CD4-positive, alpha-beta T cell treated with Interleukin-6 at 100 ng/mL for 8 hours (primary cell): ENCODE results near the gene TBC1D22A.
A peak's percentile ranks its signal among the peaks of the same experiment; 100 is the strongest.
"Not testable (repeated sequence)": the region's sequence is repeated elsewhere in the genome, so short reads cannot be mapped to it uniquely, and the experiment has no call there.

ENCODE experiments used
- DNase-seq: peaks from one replicate; pipeline ENCODE4 v3.0.0-alpha.2; 2020; ENCODE audit warnings: mixed read lengths, low spot score

Gene TBC1D22A

DNA sequence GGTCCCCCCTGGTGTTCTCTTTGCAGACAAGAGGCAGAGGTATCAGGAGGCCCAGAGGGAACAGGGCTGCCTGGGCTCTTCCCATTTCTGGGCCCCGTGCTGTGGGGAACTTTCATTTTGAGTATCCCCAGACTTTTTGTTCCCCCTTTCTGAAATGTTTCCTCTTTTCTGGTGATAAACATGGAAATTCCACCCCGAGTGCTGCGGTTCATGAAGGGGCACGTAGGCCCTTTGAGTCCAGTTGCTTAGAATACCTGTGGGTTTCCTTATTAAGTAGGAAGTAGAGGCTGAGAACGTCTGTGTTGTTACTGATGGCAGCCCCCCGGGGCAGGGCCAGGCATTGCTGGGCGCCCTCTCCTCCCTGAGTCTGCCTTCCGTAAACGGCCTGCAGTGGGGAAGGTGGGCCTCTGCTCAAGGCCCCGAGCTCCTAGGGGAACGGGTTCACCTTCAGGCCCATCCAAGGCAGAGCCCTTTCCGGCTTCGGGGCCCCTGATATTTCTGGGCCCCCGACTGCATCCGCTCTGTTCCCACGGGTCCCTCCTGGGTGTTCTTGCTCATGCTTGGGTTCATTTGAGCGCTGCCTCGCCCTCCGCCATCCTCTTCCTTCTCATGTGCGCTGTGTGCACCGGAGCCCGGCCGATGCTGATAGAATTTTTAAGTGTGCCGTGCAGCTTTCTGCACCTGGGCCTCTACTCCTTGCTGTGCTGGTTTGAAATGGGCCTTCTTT lies 12.0 kb downstream of the TBC1D22A start:
- DNase-seq: no peak

DNA sequence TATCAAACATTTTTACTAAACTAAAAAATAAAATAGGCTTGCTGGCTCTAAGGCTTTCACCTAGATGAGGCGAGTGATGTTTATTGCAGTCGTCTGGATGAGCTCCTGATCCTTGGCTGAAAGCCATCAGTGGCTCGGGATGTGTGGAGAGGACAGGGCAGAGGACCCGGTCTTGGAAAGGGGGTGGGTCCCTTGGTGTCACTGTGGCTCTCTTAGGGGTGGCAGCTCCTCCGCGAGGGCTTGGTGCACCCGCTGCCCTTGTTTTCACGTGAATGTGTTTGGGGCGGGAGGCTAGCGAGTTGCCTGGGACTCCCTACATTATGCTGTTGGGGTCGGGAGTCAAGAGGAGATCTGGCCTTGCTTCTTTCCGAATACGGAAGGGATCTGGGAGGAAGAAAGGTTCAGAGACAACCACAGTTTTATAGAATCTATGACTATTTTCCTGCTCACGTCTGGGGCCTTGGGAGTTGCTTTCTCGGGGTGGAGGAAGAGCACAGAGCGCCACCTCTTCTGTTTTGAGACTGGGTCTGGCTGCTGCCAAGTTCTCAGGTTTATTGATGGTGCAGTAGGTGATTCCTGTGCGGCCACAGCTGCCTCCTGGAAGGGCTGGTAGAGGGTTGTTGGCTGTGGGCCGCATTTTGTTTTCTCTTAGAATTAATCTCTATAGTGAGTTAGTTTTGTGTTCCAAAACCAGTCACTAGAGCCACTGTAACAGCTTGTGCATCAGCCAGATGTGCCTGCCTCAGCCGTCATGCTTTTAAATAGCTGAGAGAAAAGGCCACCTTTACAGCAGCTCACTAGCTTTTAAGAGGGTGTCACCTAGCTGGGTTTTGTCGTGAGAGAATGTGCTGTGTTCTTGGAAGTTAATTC lies 12.8 kb downstream of the TBC1D22A start:
- no peak for DNase-seq

DNA sequence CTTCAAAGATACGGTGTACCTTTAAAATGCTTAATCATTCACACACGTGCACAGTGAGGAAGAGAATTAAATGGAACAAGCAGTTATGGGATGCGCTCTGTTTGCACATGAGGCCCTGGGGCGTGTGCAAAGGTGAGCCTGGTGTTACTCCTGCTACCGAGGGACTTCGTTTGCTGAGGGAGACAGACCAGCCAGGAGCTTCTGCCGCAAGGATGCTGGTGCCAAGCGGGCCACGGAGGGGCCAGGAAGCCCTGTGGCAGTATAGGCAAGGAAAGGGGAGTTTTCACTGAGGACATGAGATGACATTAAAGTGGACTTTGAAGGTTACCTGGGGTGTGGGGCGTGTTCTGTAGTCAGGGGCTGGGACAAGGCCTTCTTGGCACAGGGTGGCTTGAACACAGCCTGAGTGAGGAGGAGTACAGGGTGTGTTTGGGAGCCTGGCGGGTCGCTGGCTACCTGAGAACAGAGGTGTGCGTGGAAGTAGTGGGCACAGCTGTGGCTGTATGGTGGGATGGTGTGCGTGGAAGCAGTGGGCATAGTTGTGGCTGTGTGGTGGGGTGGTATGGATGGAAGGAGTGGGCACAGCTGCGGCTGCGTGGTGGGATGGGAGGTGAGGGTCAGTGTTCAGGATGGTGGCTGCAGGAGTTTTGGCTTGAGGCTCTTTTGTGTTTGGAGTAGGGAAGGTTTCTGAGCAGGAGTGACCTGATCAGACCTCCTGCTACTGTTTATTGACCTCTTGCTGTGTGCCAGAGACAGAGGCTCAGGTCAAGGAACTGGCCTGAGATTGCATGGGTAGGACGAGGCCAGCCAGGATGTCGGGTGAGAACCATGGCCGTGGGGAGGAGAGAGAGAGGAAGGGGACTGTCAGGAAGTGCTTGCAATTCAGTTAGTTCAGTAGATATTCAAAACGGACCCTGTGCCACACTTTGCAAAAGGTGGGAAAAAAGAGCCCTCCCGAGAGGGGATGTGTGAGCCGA lies 13.7 kb downstream of the TBC1D22A start:
- no peak for DNase-seq

DNA sequence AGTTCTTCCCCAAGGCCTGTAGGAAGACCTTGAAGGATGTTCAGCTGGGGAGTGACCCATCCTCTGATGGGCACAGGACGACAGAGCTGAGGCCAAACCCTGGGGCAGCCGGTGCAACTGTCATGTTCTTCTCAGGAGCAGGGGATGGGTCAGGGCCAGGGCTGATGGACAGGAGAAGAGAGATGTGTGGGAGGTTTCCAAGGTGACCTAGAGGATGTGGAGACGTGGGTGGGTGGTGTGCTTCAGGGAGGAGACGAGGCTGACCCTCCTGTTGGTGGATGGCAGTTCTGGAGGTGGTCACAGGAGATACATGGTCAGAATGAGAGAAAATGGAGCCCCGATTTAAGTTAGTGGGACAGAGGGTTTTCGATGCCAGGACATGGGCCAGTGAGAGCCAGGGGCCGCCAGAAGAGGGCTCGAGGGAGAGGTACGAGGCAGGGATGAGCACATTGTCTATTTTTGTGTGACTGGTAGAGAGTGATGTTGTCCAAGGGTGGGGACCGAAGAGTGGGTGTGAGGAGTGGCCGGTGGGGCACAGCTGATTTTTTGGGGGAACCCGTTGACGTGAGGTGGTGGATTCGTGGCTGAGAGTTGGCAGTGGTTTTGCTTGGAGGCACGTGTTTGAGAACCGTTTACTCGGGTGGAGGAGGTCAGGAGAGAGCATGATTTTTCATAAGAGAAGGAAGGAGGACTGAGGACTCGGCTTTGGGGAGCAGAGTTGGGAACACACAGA lies 14.6 kb downstream of the TBC1D22A start:
- DNase-seq: no peak

DNA sequence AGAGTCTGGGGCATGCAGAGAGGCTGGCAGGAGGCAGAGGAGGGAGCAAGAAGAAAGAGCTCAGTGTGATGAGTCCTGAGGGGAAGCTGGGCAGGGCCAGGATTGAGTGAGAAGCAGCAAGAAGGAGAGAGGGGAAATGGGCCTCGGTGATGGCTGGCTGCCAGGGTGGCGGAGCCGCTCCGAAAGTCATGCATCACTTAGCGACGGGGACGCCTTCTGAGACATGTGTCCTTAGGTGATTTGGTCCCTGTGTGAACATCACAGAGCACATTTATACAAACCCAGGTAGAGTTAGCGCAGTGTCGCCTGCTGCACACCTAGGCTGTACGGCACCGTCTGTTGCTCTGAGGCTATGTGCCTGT lies 15.1 kb downstream of the TBC1D22A start:
- peak; percentile 34 for DNase-seq

DNA sequence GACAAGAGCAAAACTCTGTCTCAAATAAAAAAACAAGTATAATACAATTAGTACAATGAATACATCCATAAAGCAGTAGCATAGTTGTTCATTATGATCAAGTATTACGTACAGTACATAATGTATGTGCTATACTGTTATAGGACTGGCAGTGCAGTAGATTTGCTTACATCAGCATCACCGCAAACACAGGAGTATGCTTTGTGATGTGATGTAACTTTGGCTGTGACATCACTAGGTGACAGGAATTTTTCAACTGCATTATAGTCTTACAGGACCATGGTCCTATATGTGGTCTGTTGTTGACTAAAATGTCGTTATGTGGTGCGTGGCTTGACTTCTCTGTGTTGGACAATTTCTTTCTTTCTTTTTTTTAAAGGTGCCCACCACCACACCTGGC lies 16.6 kb downstream of the TBC1D22A start:
- DNase-seq: no peak

DNA sequence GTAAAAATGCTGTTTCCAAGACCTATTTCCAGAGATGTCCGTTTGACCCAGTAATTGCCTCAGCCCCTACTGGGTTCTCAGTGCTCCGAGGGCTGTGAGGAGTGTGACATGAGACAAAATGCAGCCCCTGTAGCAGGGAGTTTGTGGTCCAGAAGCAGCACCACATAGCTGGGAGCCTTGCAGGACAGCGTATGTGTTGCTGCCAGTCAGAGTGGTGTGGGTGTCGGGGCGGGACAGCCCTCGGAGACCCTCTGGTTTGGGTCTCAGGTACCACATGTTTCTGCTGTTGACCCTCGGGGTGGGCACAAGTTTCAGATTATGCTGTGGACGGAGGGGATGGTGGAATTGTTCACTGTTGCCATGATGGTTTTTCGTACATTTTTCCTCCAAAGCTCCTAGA lies 17.2 kb downstream of the TBC1D22A start:
- no peak for DNase-seq

DNA sequence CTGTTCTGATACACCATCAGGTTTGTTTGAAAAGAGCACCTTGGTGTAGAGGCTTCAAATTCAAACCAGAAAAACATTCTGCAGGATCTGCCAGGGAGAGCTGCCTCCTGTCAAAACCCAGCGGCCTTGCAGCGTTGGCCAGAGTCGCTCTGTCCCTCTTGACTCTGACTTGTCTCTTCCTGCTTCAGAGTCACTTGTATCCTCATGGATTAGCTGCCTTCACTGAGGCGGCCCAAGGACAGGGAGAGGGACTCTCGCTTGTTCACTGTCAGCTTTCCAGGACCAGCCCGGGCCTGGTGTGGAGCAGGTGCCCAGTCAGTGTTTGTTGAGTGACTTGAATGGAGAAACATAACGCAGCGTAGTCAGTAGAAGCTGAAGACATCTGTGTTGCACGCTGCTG lies 18.0 kb downstream of the TBC1D22A start:
- DNase-seq: no peak

DNA sequence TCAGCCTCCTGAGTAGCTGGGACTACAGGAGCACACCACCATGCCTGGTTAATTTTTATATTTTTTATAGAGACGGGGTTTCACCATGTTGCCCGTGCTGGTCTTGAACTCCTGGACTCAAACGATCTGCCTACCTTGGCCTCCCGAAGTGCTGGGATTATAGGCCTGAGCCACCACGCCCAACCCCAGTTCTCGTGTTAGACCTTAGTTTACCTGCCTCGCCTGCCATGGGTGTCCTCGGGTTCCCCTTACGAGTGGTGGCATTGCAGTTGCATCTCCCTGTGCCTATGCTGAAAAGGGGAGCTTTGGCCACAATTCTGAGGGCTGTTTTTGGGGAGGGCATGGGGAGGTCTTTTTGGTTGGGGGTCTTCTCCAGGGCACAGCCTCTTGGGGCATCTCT lies 18.8 kb downstream of the TBC1D22A start:
- no peak for DNase-seq

DNA sequence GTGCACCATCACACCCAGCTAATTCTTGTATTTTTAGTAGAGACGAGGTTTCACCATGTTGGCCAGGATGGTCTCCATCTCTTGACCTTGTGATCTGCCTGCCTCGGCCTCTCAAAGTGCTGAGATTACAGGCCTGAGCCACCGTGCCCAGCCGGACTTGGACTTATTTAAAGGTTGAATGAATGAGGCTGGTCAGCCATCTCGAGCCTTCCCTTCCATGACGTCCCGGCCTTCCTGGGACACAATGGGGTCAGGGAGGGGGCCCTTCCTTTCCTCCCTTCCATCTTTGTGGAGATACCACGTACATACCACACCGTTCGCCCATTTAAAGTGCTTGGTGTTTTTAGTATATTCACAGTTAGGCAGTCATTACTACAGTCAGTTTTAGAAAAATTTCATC lies 19.8 kb downstream of the TBC1D22A start:
- not testable (repeated sequence) for DNase-seq

DNA sequence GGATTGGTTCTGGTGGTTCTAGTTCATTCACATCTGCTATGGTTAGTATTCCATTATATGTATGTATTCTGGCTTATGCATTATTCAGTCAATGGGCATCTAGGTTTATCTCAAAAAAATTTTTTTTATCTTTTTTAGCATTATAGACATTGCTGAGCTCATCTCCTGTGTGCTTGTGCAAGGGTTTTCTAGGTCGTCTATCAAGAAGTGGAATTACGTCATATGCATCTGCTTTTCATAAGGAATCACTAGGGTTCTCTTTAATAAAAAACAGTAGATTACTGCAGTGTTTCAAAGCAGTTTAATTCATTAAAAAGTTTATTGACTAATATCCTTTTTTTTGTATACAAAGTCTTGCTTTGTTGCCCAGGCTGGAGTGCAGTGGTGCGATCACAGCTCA lies 21.3 kb downstream of the TBC1D22A start:
- DNase-seq: no peak

DNA sequence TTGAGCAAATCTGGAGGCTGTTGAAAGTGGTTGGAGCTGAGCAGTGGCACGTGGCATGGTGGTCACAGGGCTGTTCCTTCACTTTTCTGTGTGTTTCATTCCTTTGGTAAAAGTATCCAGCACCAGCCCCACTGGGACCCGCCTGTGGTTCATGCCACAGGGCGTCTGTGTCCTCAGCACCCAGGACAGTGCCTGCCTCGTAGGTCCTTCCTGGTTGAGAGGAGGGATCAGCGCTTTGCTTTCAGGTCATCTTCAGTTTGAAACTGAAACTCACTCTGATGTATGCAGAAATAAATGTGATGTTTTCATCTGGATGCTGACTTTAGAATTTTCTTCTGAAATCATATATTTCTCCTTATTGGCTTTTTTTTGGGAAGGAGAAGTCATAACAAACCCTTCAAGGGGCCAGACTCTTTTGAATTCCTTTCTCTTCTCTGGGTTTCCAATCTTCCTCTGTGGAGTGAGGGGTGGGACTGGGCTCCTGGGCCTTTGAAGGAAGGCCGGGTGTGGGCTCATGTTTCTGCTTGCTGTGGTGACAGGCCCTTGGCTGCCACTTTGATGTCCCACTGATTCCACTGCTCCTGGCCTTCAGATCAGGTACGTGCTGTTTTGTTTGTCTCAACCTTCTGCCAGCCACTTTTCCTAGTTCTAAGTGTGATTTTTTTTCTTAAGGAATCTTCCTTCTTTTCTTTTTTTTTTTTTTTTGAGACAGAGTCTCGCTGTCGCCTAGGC lies 26.2 kb downstream of the TBC1D22A start:
- DNase-seq: no peak

DNA sequence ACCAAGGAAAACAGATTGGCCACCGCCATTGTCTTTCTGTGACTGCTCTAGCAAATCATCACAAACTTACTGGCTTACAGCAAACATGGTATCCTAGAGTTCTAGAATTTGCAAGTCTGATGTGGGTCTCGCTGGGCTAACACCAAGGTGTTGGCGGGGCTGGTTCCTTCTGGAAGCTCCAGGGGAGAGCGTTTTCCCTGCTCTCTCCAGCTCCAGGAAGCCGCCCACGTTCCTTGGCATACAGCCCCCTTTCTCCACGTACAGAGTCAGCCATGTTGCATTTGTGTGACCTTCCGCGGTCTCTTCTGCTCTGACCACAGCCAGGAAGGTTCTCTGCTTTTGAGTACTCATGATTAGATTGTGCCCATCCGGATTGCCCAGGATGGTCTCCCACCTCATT lies 27.5 kb downstream of the TBC1D22A start:
- DNase-seq: no peak

DNA sequence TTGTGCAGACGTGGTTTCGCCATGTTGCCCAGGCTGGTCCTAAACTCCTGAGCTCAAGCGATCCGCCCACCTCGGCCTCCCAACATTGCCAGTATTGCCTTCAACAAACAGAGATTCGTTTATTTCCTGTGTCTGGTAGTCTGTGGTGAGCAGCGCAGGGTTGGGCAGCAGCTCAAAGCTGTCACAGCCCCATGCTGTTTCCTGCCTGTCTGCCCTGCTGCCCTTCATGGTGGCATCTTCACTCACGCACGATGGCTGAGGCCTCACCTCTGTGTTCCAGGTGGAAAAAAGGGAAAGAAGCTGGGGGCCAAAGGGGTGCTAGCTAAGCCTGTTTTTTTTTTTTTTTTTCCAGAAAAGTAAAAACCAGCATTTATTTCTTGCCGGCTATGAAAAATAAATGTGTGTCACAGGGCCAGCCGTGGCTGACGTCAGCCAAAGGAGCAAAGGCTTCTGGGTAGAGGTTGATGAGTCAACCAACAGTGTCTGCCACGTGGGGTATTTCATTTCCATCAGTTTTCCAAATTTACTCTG lies 28.8 kb downstream of the TBC1D22A start:
- peak; percentile 83 for DNase-seq

DNA sequence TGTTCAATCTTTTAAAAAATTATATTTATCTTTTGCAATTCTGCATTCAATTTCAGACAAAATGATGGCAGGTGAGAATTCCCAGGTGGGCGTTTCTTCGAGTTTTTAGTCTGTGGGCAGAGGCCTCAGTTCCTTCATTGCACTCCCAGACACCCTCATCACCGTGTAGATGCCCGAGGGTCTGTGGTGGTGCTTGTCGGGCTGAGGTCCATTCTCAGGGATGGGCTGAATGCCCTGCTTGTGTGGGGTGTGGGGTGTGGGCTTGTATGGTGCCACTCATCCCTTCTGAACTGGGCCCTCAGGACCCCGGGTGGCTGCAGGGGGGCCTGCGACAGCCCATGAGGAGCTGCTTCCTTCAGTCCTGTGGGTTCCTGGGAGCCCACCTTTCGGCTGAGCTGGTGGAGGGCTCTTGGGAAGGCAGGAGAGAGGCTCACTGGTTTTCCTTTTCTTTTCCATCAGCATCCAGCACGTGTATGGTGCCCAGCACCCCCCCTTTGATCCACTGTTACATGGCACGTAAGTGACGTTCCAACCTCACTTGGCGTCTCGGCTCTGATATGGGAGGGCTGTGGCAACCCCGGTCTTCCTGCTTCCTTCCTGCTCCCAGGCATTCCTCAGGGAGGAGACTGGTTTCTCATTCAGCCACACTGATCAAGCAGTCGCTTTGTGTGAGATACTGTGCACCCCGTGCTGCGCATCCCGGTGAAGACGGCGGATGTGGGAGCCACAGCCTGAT lies 29.8 kb downstream of the TBC1D22A start:
- DNase-seq: no peak

DNA sequence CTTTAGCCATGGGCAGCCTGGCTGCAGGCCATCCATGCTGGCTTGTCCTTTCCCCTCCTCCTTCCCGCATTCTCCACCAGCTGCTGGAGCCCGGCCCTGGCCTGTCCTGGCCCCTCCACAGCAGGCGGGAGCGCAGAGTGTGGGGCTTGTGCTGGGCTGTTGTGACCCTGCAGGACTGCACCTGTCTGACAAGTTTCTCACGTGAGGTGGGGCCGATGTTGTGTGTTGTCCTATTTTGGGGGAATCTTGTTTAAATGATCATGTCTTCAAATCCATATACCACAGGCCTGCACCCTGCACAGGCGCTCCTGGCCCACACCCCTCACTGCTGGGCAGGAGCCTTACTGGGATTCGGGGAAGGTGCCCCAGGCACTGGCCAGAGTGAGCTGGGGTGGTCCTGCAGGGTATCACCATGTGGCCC lies 30.4 kb downstream of the TBC1D22A start:
- no peak for DNase-seq

DNA sequence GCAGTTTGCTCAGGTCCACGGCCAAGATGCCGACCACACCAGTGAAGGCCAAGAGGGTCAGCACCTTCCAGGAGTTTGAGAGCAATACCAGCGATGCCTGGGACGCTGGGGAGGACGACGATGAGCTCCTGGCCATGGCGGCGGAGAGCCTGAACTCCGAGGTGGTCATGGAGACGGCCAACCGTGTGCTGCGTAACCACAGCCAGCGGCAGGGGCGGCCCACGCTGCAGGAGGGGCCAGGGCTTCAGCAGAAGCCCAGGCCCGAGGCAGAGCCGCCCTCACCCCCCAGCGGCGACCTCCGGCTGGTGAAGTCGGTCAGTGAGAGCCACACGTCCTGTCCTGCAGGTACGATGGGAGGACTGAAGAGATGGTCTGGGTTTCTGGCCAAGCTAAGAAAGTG lies 31.0 kb downstream of the TBC1D22A start:
- no peak for DNase-seq

DNA sequence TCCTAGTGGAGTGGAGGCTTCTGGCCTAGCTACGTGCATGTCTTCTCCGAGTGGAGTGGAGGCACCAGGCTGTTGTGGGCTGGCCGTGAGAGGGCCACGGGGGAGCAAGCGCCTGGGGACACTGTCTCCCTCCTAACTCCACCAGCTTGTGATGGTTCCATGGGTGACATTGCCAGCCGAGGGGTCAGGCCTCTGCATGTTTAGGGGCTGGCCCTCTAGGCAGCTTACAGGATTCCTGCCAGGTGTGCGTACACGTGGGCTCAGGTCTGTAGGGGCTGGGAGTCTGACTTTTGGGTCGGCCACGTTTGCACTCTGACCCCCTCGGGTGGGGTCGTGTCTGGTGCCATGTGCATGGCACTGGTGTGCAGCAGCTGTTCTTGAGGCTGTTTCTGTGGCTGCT lies 31.6 kb downstream of the TBC1D22A start:
- no peak for DNase-seq

DNA sequence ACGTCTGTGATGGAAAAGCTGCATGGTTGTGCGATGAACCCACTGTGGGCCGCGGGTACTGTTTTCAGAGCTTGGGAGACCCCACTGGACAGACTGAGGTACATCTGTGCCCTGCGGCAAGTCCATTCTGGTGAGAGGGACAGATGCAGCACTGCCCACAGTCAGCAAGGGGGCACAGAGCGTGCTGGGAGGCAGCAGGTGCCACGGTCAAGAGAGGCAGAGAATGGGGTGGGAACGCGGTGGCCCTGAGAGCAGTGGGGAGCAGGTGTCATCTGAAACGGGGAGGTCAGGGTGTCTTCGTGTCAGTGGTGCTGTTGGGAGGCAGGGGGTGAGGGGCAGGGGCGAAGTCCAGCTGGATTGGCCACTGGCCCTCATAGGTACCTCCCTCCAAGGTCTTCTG lies 32.0 kb downstream of the TBC1D22A start:
- DNase-seq: no peak

DNA sequence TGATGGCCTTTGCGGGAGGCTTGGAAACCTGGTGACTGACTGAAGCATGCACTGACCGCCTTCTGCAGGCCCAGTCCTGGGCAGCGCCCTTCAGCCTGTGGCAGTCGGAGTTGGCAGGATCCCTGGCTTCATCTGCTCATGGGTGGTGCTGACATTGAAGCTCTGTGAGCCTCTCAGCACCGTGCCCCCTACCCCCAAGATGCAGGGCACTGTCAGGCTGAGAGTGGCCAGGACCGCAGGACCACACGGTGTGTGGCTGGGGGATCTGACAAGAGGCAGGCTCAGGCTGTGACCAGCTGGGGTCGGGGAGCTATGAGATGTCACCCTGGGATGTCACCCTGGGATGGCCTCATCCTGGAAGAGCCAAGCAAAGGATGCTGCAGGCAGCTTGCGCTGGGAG lies 32.7 kb downstream of the TBC1D22A start:
- DNase-seq: no peak
